Ectodermal cell (in vitro differentiated cells): ENCODE results near the gene GRM5.

Experiments used
- H3K27ac ChIP-seq: 2 replicates; pipeline ENCODE4 v1.7.0; 2013; ENCODE audit warnings: mild to moderate bottlenecking, low read depth, low read length; ENCODE audit not compliant: insufficient read depth, poor library complexity, severe bottlenecking
- H3K27me3 ChIP-seq: 2 replicates; pipeline ENCODE4 v1.7.0; 2013; ENCODE audit warnings: mild to moderate bottlenecking, low read length; ENCODE audit not compliant: insufficient read depth, control insufficient read depth, poor library complexity, severe bottlenecking
- H3K36me3 ChIP-seq: one replicate; pipeline ENCODE4 v1.7.0; 2013; ENCODE audit warnings: low read length; ENCODE audit not compliant: control insufficient read depth, insufficient read depth
- H3K4me1 ChIP-seq: one replicate; pipeline ENCODE4 v1.7.0; 2013; ENCODE audit warnings: low read length; ENCODE audit not compliant: control insufficient read depth, insufficient read depth
- H3K4me3 ChIP-seq: 2 replicates; pipeline ENCODE4 v1.7.0; 2013; ENCODE audit warnings: low read depth, low read length, control low read depth; ENCODE audit not compliant: insufficient read depth
- H3K9me3 ChIP-seq: 2 replicates; pipeline ENCODE4 v1.7.0; 2013; ENCODE audit warnings: mild to moderate bottlenecking, low read length, moderate library complexity; ENCODE audit not compliant: control insufficient read depth
- WGBS, 2 experiments: methylation state at CpG; one replicate each; pipeline ENCODE4 v1.1.7; 2013; ENCODE audit warnings: missing lambda C conversion rate in 2 of 2; 5-methylcytosine and 5-hydroxymethylcytosine counted together

Gene GRM5

DNA sequence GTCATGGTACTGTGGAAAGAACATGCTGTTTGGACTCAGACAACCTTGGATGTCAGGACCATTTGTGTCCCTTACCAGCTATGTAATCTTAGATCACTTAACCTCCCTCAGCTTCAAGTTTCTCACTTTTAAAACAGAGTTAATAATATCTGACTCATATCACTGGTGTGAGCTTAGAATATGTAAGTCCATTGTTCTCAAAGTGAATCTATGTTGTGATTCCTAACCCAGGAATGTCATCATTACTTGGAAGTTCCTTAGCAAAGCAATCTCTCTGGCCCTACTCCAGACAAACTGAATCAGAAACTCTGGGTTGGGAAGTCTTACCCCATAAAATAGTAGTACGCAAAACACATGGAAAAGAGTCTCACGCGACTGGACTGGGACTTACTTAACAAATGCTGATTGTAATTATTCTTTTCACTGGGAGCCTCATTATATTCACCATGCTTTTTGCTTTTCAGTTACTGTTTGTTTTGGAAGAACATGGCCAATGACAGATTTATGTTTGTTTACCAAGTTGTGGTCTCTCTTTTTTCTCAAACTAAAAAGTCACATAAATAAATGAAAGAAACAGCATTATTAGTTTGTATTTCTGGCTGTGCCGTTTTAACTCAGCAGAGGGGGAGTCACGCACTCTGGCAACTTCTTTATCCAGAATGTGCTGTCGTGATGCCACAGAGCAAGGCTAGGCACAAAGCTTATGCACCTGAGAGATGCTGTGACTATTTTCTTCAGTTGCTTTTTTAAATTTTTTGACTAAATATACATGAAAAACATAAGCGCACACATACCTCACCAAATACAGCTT lies 510.6 kb downstream of the GRM5 start:
- H3K4me3 ChIP-seq = no peak overlapping the region
- no peaks in the 10 kb centered on the region for H3K9me3 ChIP-seq
- no peak overlapping the region for H3K27ac ChIP-seq

GRCh38 chr11:88553204-88553603 lies 512.6 kb downstream of the GRM5 start:
- H3K4me1 ChIP-seq = no peaks in the 10 kb centered on the region
- no peaks in the 10 kb centered on the region for H3K36me3 ChIP-seq
- no peak overlapping the region for H3K27ac ChIP-seq
- no peaks in the 10 kb centered on the region for H3K9me3 ChIP-seq
- H3K4me3 ChIP-seq = no peak overlapping the region
- no peaks in the 10 kb centered on the region for H3K27me3 ChIP-seq
- WGBS, 2 experiments = 91 to 96% methylated on average over 2 of the region's 2 CpGs

More for the DNA sequence above, 510.6 kb downstream of the GRM5 start:
- 92 to 94% methylated on average over 6 of the region's 7 CpGs for WGBS, 2 experiments
- Histone ChIP-seq H3K27me3 (no peaks in the 10 kb centered on the region), H3K36me3 (no peaks in the 10 kb centered on the region), H3K4me1 (no peaks in the 10 kb centered on the region)

GRCh38 chr11:88552379-88553062 lies 513.3 kb downstream of the GRM5 start:
- 33% methylated on average over 3 of the region's 3 CpGs for WGBS, 2 experiments
- no peaks in the 10 kb centered on the region for H3K27me3 ChIP-seq

GRCh38 chr11:88544656-88545280 lies 521.0 kb downstream of the GRM5 start:
- no peaks in the 10 kb centered on the region for H3K27me3 ChIP-seq
- H3K36me3 ChIP-seq = no peaks in the 10 kb centered on the region
- H3K27ac ChIP-seq = no peak overlapping the region
- H3K4me3 ChIP-seq = no peak overlapping the region
- no peaks in the 10 kb centered on the region for H3K4me1 ChIP-seq
- no peaks in the 10 kb centered on the region for H3K9me3 ChIP-seq
- 86 to 93% methylated on average over 3 of the region's 3 CpGs for WGBS, 2 experiments

More at GRCh38 chr11:88552379-88553062, 513.3 kb downstream of the GRM5 start:
- H3K36me3 ChIP-seq = no peaks in the 10 kb centered on the region
- H3K9me3 ChIP-seq = no peaks in the 10 kb centered on the region
- no peaks in the 10 kb centered on the region for H3K4me1 ChIP-seq
- H3K4me3 ChIP-seq = no peak overlapping the region
- no peak overlapping the region for H3K27ac ChIP-seq

- H3K4me1 ChIP-seq = no peaks in the 10 kb centered on the region
- no peak overlapping the region for H3K27ac ChIP-seq
- H3K36me3 ChIP-seq = no peaks in the 10 kb centered on the region
- no peaks in the 10 kb centered on the region for H3K9me3 ChIP-seq
- WGBS, 2 experiments = 70 to 72% methylated on average over 5 of the region's 5 CpGs
- H3K27me3 ChIP-seq = no peaks in the 10 kb centered on the region
- no peak overlapping the region for H3K4me3 ChIP-seq
Measured at GRCh38 chr11:88543902-88544655, 521.7 kb downstream of the GRM5 start.

DNA sequence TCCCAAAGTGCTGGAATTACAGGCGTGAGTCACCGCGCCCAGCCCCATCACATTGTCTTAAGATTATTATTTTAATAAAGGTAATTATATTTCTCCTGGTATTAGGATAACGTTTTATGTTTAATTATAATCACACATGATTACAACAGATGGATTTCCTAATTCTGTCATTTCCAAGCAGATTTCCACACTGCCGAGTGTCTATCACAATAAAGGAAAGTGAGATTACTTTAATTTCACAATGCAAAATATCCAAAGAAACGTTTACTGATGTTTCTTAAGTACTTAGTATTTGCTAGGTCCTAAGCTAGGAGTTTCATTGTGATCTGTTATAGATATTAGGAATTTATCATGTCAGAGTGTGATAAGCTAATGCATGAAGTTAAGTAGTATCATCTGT lies 524.8 kb downstream of the GRM5 start:
- Histone ChIP-seq H3K27ac (no peak overlapping the region), H3K36me3 (no peaks in the 10 kb centered on the region), H3K9me3 (no peaks in the 10 kb centered on the region), H3K4me3 (no peak overlapping the region), H3K27me3 (no peaks in the 10 kb centered on the region), H3K4me1 (no peaks in the 10 kb centered on the region)
- WGBS, 2 experiments = 95% methylated on average over 2 of the region's 6 CpGs; no CpG with 5 or more reads in 1 of the 2 experiments

- WGBS, 2 experiments = no CpG with 5 or more reads among the region's 1 CpG
- Histone ChIP-seq H3K4me3 (no peak overlapping the region), H3K36me3 (no peaks in the 10 kb centered on the region), H3K4me1 (no peaks in the 10 kb centered on the region), H3K27me3 (no peaks in the 10 kb centered on the region), H3K9me3 (no peaks in the 10 kb centered on the region), H3K27ac (no peak overlapping the region)
Measured at GRCh38 chr11:88538098-88538497, 527.7 kb downstream of the GRM5 start.

GRCh38 chr11:88537613-88538012 lies 528.2 kb downstream of the GRM5 start:
- no peaks in the 10 kb centered on the region for H3K36me3 ChIP-seq
- 50% methylated on average over 2 of the region's 2 CpGs; no CpG with 5 or more reads in 1 of the 2 experiments for WGBS, 2 experiments
- H3K27ac ChIP-seq = no peak overlapping the region
- H3K4me3 ChIP-seq = no peak overlapping the region
- no peaks in the 10 kb centered on the region for H3K27me3 ChIP-seq
- H3K4me1 ChIP-seq = no peaks in the 10 kb centered on the region
- H3K9me3 ChIP-seq = no peaks in the 10 kb centered on the region

DNA sequence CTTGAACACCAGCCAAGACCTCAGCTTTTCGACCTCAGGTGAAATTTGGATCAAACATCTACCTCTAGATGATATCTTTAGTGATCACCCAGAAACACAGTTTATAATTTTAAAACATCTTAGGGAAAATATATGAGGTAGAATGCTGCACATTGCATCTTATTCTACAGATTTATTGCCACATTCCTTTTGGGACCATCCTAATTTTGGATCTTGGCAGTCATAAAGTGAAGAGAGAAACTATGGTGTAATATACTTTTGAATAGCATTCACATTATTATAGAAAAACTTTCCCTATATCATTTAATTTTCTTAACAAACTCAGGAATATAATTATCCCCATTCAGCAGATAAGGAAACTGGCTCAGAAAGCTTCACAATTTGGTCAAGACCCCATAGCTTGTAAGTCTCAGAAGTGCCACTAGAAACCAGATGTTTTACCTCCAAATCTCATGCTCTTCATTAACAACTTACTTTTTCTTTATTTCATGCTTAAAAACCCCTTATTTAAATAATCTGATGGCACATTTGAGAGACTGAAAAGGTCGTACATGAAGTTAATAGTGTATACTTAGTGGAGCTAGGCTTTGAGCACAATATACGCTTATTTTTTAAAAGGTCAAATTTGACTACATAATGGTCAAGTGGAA lies 529.0 kb downstream of the GRM5 start:
- WGBS, 2 experiments = 87 to 97% methylated on average over 3 of the region's 3 CpGs
- H3K27ac ChIP-seq = no peak overlapping the region

More for the DNA sequence above, 529.0 kb downstream of the GRM5 start:
- Histone ChIP-seq H3K36me3 (no peaks in the 10 kb centered on the region), H3K9me3 (no peaks in the 10 kb centered on the region), H3K4me1 (no peaks in the 10 kb centered on the region), H3K27me3 (no peaks in the 10 kb centered on the region), H3K4me3 (no peak overlapping the region)
